ENCODE results near the gene RAD9A.
A peak's percentile ranks its signal among the peaks of the same experiment; 100 is the strongest.

Gene RAD9A

GRCh38 chr11:67379061-67380058, 12.4 kb upstream of the RAD9A start:
- Histone ChIP-seq H3K4me3 (ENCODE audit: low read length) (no peak overlapping the region), H3K27ac (ENCODE audit: low read length) (no peak overlapping the region), H4K20me1 (ENCODE audit: insufficient read depth, low read length) (no peaks in the 10 kb centered on the region), H2AFZ (ENCODE audit: low read length) (no peak overlapping the region), H3F3A (ENCODE audit: insufficient read depth, low read length) (no peaks in the 10 kb centered on the region), H3K9me2 (replicated peaks; ENCODE audit: insufficient read depth, low read length) (no peaks in the 10 kb centered on the region), H3K27me3 (replicated peaks; ENCODE audit: insufficient read depth, low read length) (peaks cover 24% of the 10 kb centered on the region), H3K9me3 (replicated peaks; ENCODE audit: insufficient read depth, low read length) (no peaks in the 10 kb centered on the region), H3K9ac (ENCODE audit: low read length) (no peak overlapping the region), H3K4me1 (ENCODE audit: low read length) (peaks cover 14% of the 10 kb centered on the region), H3K4me2 (ENCODE audit: low read depth, low read length) (no peak overlapping the region), H3K79me2 (ENCODE audit: low read length) (no peaks in the 10 kb centered on the region), H3K36me3 (replicated peaks; ENCODE audit: insufficient read depth, low read length) (no peaks in the 10 kb centered on the region)
- DNase-seq, result no peak
- TF ChIP-seq EZH2phosphoT487 (IDR thresholded peaks at IDR 0.05; ENCODE audit: low read length) (no peak), EZH2 (optimal IDR thresholded peaks at IDR 0.05; ENCODE audit: low read depth, low read length) (no peak)
- TF ChIP-seq, protein P1, sequence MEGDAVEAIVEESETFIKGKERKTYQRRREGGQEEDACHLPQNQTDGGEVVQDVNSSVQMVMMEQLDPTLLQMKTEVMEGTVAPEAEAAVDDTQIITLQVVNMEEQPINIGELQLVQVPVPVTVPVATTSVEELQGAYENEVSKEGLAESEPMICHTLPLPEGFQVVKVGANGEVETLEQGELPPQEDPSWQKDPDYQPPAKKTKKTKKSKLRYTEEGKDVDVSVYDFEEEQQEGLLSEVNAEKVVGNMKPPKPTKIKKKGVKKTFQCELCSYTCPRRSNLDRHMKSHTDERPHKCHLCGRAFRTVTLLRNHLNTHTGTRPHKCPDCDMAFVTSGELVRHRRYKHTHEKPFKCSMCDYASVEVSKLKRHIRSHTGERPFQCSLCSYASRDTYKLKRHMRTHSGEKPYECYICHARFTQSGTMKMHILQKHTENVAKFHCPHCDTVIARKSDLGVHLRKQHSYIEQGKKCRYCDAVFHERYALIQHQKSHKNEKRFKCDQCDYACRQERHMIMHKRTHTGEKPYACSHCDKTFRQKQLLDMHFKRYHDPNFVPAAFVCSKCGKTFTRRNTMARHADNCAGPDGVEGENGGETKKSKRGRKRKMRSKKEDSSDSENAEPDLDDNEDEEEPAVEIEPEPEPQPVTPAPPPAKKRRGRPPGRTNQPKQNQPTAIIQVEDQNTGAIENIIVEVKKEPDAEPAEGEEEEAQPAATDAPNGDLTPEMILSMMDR (IDR thresholded peaks at IDR 0.05; ENCODE audit: low read length), result no peak

DNA sequence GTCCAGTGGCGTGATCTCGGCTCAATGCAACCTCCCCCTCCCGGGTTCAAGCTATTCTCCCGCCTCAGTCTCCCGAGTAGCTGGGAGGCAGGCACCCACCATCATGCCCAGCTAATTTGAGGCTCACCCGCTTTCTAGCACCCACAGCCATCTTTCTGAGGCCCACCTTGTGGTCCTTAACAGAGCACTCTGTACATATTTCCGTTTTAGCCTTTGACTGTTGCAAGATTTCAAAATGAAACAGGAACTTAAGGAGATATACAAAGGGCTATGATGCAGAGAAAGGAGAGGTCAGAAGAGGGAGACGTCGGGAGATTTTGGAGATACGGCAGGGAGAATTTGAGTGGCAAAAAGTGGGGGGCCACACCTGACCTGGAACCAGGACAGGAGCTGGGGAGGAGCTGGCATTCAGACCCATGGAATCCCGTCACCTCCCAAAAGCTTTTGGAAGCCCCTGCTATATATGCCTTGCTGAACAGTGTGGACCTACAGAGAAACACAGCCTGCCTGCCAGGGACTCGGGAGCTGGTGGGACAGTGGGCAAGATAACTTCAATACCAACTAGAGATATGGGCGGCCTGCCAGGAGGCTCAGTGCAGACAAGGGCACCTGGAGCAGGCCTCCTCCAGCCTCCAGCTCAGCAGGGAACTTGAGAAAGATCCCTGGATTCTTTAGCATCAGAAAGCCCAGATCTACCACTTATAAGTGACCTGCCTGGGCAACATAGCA, 10.4 kb upstream of the RAD9A start:
- peaks cover 14% of the 10 kb centered on the region for H3K27me3 ChIP-seq (replicated peaks; ENCODE audit: insufficient read depth, low read length)
- TF ChIP-seq EZH2 (optimal IDR thresholded peaks at IDR 0.05; ENCODE audit: low read depth, low read length) (no peak), EZH2phosphoT487 (IDR thresholded peaks at IDR 0.05; ENCODE audit: low read length) (no peak)
- TF ChIP-seq, protein P1 (IDR thresholded peaks at IDR 0.05; ENCODE audit: low read length), result no peak
- H3K9ac ChIP-seq (ENCODE audit: low read length), result no peak overlapping the region; the same call in 1 of the 2 replicates
- H4K20me1 ChIP-seq (ENCODE audit: insufficient read depth, low read length), result no peaks in the 10 kb centered on the region
- H3K4me3 ChIP-seq (ENCODE audit: low read length), result no peak overlapping the region
- H3K9me2 ChIP-seq (replicated peaks; ENCODE audit: insufficient read depth, low read length), result no peaks in the 10 kb centered on the region
- H3K27ac ChIP-seq (ENCODE audit: low read length), result no peak overlapping the region
- peaks cover 13% of the 10 kb centered on the region for H3K4me1 ChIP-seq (ENCODE audit: low read length)
- peak overlapping the region; percentile 40; the same call in 1 of the 2 replicates for H2AFZ ChIP-seq (ENCODE audit: low read length)
- no peaks in the 10 kb centered on the region for H3K36me3 ChIP-seq (replicated peaks; ENCODE audit: insufficient read depth, low read length)
- H3K79me2 ChIP-seq (ENCODE audit: low read length), result no peaks in the 10 kb centered on the region
- H3F3A ChIP-seq (ENCODE audit: insufficient read depth, low read length), result no peaks in the 10 kb centered on the region
- no peaks in the 10 kb centered on the region for H3K9me3 ChIP-seq (replicated peaks; ENCODE audit: insufficient read depth, low read length)
- no peak for DNase-seq
- peak overlapping the region; percentile 25; the same call in 1 of the 2 replicates for H3K4me2 ChIP-seq (ENCODE audit: low read depth, low read length)

- H3K9me2 ChIP-seq (replicated peaks; ENCODE audit: insufficient read depth, low read length), result no peaks in the 10 kb centered on the region
- H3K27me3 ChIP-seq (replicated peaks; ENCODE audit: insufficient read depth, low read length), result peaks cover 6% of the 10 kb centered on the region; the same call in 1 of the 2 replicates
- TF ChIP-seq EZH2 (optimal IDR thresholded peaks at IDR 0.05; ENCODE audit: low read depth, low read length), result no peak
- TF ChIP-seq, protein P1 (IDR thresholded peaks at IDR 0.05; ENCODE audit: low read length), result peak; percentile 98
- no peak overlapping the region for H3K4me3 ChIP-seq (ENCODE audit: low read length)
- H3K4me1 ChIP-seq (ENCODE audit: low read length), result peaks cover 13% of the 10 kb centered on the region
- H2AFZ ChIP-seq (ENCODE audit: low read length), result 0 out of 2 replicates have a peak overlapping the region, but pooled peaks have one; percentile 51
- no peaks in the 10 kb centered on the region for H3F3A ChIP-seq (ENCODE audit: insufficient read depth, low read length)
- no peaks in the 10 kb centered on the region for H3K9me3 ChIP-seq (replicated peaks; ENCODE audit: insufficient read depth, low read length)
- H3K4me2 ChIP-seq (ENCODE audit: low read depth, low read length), result no peak overlapping the region
- no peak overlapping the region for H3K9ac ChIP-seq (ENCODE audit: low read length)
- H3K27ac ChIP-seq (ENCODE audit: low read length), result no peak overlapping the region
- no peaks in the 10 kb centered on the region for H4K20me1 ChIP-seq (ENCODE audit: insufficient read depth, low read length)
- H3K79me2 ChIP-seq (ENCODE audit: low read length), result no peaks in the 10 kb centered on the region
- DNase-seq, result peak; percentile 71
- H3K36me3 ChIP-seq (replicated peaks; ENCODE audit: insufficient read depth, low read length), result no peaks in the 10 kb centered on the region
Measured at GRCh38 chr11:67382276-67383136, 9.3 kb upstream of the RAD9A start.
